ENCODE results near the gene ASB10. TPM values are rescaled to one million over a fixed set of nuclear protein-coding genes. Genes with fewer than 3 reads are reported as not detected.

ASB10 gene
- total RNA-seq, 3 donors from 2014 or later (not counting 1 experiment from before 2014, with no cell fraction given) = not detected

GRCh38 chr7:151207315-151207714 is 20.3 kb upstream of the ASB10 start:
- Histone ChIP-seq H3K36me3 (ENCODE audit: control insufficient read depth, insufficient read depth, low read length) (no peaks in the 10 kb centered on the region), H3K9me3 (ENCODE audit: control insufficient read depth, insufficient read depth, low read length) (no peaks in the 10 kb centered on the region), H3K4me1 (ENCODE audit: control insufficient read depth, insufficient read depth, low read length) (peaks cover 24% of the 10 kb centered on the region), H3K27me3 (ENCODE audit: control insufficient read depth, insufficient read depth, low read length) (no peaks in the 10 kb centered on the region), H3K27ac (ENCODE audit: low read length) (peak overlapping the region; percentile 39), H3K4me3 (ENCODE audit: low read length) (no peak overlapping the region)
- DNase-seq = peak in 1 of 2 donors; percentile 51
- Mint-ChIP-seq H3K4me3 (peak overlapping the region; percentile 54), H3K36me3 (no peaks in the 10 kb centered on the region), H3K27me3 (ENCODE audit: low read depth in 2 of 2) (peaks cover 0 to 9% of the 10 kb centered on the region in 2 donors), H3K27ac (peak overlapping the region; percentile 2 to 72), H3K4me1 (peaks cover 22% of the 10 kb centered on the region in 2 donors), H3K9me3 (no peaks in the 10 kb centered on the region)
- intact Hi-C loops (cut with micrococcal nuclease) = no loop called here
- WGBS (ENCODE audit: insufficient coverage) = 12% methylated on average over 9 of the region's 9 CpGs
- peak; percentile 28 to 63 (median 49) for ATAC-seq
- TF ChIP-seq, protein P1, sequence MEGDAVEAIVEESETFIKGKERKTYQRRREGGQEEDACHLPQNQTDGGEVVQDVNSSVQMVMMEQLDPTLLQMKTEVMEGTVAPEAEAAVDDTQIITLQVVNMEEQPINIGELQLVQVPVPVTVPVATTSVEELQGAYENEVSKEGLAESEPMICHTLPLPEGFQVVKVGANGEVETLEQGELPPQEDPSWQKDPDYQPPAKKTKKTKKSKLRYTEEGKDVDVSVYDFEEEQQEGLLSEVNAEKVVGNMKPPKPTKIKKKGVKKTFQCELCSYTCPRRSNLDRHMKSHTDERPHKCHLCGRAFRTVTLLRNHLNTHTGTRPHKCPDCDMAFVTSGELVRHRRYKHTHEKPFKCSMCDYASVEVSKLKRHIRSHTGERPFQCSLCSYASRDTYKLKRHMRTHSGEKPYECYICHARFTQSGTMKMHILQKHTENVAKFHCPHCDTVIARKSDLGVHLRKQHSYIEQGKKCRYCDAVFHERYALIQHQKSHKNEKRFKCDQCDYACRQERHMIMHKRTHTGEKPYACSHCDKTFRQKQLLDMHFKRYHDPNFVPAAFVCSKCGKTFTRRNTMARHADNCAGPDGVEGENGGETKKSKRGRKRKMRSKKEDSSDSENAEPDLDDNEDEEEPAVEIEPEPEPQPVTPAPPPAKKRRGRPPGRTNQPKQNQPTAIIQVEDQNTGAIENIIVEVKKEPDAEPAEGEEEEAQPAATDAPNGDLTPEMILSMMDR (IDR thresholded peaks at IDR 0.05) = no peak

- ATAC-seq (peak; percentile 33 to 69 (median 58)), DNase-seq (peak in 1 of 2 donors; percentile 69)
- Mint-ChIP-seq H3K27me3 (ENCODE audit: low read depth in 2 of 2) (peaks cover 0 to 9% of the 10 kb centered on the region in 2 donors), H3K4me3 (peak overlapping the region; percentile 54), H3K9me3 (no peaks in the 10 kb centered on the region), H3K4me1 (peaks cover 22% of the 10 kb centered on the region in 2 donors), H3K36me3 (no peaks in the 10 kb centered on the region), H3K27ac (peak overlapping the region; percentile 2 to 72)
- Histone ChIP-seq H3K9me3 (ENCODE audit: control insufficient read depth, insufficient read depth, low read length) (no peaks in the 10 kb centered on the region), H3K27ac (ENCODE audit: low read length) (peak overlapping the region; percentile 64), H3K27me3 (ENCODE audit: control insufficient read depth, insufficient read depth, low read length) (no peaks in the 10 kb centered on the region), H3K4me3 (ENCODE audit: low read length) (no peak overlapping the region), H3K4me1 (ENCODE audit: control insufficient read depth, insufficient read depth, low read length) (peaks cover 24% of the 10 kb centered on the region), H3K36me3 (ENCODE audit: control insufficient read depth, insufficient read depth, low read length) (no peaks in the 10 kb centered on the region)
- 5% methylated on average over 8 of the region's 9 CpGs for WGBS (ENCODE audit: insufficient coverage)
- intact Hi-C loops (cut with micrococcal nuclease) = no loop called here
- TF ChIP-seq, protein P1 (IDR thresholded peaks at IDR 0.05) = no peak
Observed at GRCh38 chr7:151206914-151207313, 19.9 kb upstream of the ASB10 start.

DNA sequence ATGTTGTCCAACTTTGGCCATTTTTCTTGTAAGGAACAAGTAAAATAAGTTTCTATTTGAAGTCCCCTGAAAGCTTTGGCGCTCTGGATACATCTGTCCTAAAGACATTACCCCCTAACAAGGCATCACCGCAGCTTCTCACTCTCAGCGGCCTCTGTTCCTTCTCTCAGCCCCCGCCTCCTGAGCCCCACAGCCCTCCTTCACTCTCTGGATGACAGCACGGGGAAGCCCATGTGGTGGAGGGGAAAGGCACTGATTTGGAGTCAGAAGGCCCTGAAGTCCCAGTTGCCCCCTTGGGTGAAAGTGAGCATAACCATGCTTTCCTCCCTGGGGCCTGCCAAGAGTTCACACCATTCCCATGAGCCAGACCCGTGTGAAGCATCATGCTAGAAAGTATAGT is 18.7 kb upstream of the ASB10 start:
- Histone ChIP-seq H3K4me3 (ENCODE audit: low read length) (no peak overlapping the region), H3K36me3 (ENCODE audit: control insufficient read depth, insufficient read depth, low read length) (no peaks in the 10 kb centered on the region), H3K4me1 (ENCODE audit: control insufficient read depth, insufficient read depth, low read length) (peaks cover 24% of the 10 kb centered on the region), H3K27me3 (ENCODE audit: control insufficient read depth, insufficient read depth, low read length) (no peaks in the 10 kb centered on the region), H3K27ac (ENCODE audit: low read length) (no peak overlapping the region), H3K9me3 (ENCODE audit: control insufficient read depth, insufficient read depth, low read length) (no peaks in the 10 kb centered on the region)
- no peaks in the 10 kb centered on the region for H3K9me3 Mint-ChIP-seq
- ATAC-seq (no peak), DNase-seq (no peak)
- 93% methylated on average over 3 of the region's 6 CpGs for WGBS (ENCODE audit: insufficient coverage)
- H3K4me1 Mint-ChIP-seq = peaks cover 22% of the 10 kb centered on the region in 2 donors
- intact Hi-C loops (cut with micrococcal nuclease) = no loop called here
- peaks cover 0 to 9% of the 10 kb centered on the region in 2 donors for H3K27me3 Mint-ChIP-seq (ENCODE audit: low read depth in 2 of 2)
- no peak overlapping the region for H3K27ac Mint-ChIP-seq
- H3K36me3 Mint-ChIP-seq = no peaks in the 10 kb centered on the region
- peak overlapping the region; percentile 46 for H3K4me3 Mint-ChIP-seq
- TF ChIP-seq, protein P1 (IDR thresholded peaks at IDR 0.05) = no peak

All from natural killer cell (primary cell).